HEK293T (cell line): ENCODE results near the gene TSEN54.

Experiments used
- FOXK2 ChIP-seq: fragments of 450-650 bp; IDR thresholded peaks from 2 replicates; pipeline ENCODE4 v1.6.1; 2016; ENCODE audit warnings: mild to moderate bottlenecking
- FOXM1 ChIP-seq: fragments of 450-650 bp; IDR thresholded peaks from 2 replicates; pipeline ENCODE4 v1.6.1; 2017; ENCODE audit warnings: mild to moderate bottlenecking, borderline replicate concordance
- HDGF ChIP-seq: fragments of 450-650 bp; IDR thresholded peaks from 2 replicates; pipeline ENCODE4 v1.6.1; 2017; ENCODE audit warnings: antibody characterized with exemption, borderline replicate concordance
- TARDBP ChIP-seq: fragments of 450-650 bp; IDR thresholded peaks from 2 replicates; pipeline ENCODE4 v1.6.1; 2016

GRCh38 chr17:75513641-75514000 is 2.7 kb upstream of the TSEN54 start:
- no peak for TF ChIP-seq FOXM1
- TF ChIP-seq HDGF, result no peak
- no peak for TF ChIP-seq FOXK2
- TF ChIP-seq TARDBP, result no peak
